WERI-Rb-1 (cell line): Measurements from ENCODE around the gene TOMT.
"Not testable (repeated sequence)": the region's sequence is repeated elsewhere in the genome, so short reads cannot be mapped to it uniquely, and the experiment has no call there.

Experiments
- DNase-seq: peaks from one replicate; pipeline ENCODE4 v3.0.0-alpha.2; 2020
- H3K27ac ChIP-seq: fragments of 250-450 bp; sonication (Bioruptor Pico); 2 replicates; pipeline ENCODE4 v1.5.1; 2020; ENCODE audit warnings: mild to moderate bottlenecking, moderate library complexity
- H3K27me3 ChIP-seq: fragments of 250-450 bp; sonication (Bioruptor Pico); 2 replicates; pipeline ENCODE4 v1.5.1; 2021; ENCODE audit warnings: mild to moderate bottlenecking, low read depth, moderate library complexity; ENCODE audit not compliant: insufficient read depth, severe bottlenecking
- H3K36me3 ChIP-seq: fragments of 250-450 bp; sonication (Bioruptor Pico); 2 replicates; pipeline ENCODE4 v1.5.1; 2020; ENCODE audit warnings: mild to moderate bottlenecking, moderate library complexity
- H3K4me3 ChIP-seq: 2 replicates; pipeline ENCODE4 v1.5.1; 2011; ENCODE audit warnings: low read depth, mild to moderate bottlenecking, control low read depth, low read length
- H3K9me3 ChIP-seq: fragments of 250-450 bp; sonication (Bioruptor Pico); 2 replicates; pipeline ENCODE4 v1.5.1; 2021; ENCODE audit warnings: mild to moderate bottlenecking, moderate library complexity; ENCODE audit not compliant: severe bottlenecking
- TF ChIP-seq, protein P1 (sequence below): IDR thresholded peaks from 2 replicates; pipeline ENCODE4 v1.5.1; 2011; ENCODE audit warnings: low read depth, mild to moderate bottlenecking, control low read depth, inconsistent platforms, low read length

TOMT gene

DNA sequence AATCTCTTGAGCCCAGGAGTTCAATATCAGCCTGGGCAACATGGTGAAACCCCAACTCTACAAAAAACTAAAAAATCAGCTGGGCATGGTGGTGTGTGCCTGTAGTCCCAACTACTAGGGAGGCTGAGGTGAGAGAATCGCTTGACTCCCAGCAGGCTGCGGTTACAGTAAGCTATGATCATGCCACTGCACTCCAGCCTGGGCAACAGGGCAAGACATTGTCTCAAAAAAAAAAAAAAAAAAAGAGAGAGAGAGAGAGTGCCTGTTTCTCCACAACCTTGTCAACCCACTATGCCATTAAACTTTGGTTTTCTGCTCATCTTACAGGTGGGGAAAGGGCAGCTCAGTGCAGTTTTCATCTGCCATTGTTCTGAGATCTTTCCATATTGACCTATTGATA is 34.9 kb downstream of the TOMT start:
- H3K9me3 ChIP-seq: no peaks in the 10 kb centered on the region
- no peak overlapping the region for H3K4me3 ChIP-seq
- no peak for DNase-seq
- TF ChIP-seq, protein P1, sequence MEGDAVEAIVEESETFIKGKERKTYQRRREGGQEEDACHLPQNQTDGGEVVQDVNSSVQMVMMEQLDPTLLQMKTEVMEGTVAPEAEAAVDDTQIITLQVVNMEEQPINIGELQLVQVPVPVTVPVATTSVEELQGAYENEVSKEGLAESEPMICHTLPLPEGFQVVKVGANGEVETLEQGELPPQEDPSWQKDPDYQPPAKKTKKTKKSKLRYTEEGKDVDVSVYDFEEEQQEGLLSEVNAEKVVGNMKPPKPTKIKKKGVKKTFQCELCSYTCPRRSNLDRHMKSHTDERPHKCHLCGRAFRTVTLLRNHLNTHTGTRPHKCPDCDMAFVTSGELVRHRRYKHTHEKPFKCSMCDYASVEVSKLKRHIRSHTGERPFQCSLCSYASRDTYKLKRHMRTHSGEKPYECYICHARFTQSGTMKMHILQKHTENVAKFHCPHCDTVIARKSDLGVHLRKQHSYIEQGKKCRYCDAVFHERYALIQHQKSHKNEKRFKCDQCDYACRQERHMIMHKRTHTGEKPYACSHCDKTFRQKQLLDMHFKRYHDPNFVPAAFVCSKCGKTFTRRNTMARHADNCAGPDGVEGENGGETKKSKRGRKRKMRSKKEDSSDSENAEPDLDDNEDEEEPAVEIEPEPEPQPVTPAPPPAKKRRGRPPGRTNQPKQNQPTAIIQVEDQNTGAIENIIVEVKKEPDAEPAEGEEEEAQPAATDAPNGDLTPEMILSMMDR: no peak
- H3K27ac ChIP-seq: no peak overlapping the region
- H3K27me3 ChIP-seq: no peaks in the 10 kb centered on the region
- H3K36me3 ChIP-seq: no peaks in the 10 kb centered on the region

DNA sequence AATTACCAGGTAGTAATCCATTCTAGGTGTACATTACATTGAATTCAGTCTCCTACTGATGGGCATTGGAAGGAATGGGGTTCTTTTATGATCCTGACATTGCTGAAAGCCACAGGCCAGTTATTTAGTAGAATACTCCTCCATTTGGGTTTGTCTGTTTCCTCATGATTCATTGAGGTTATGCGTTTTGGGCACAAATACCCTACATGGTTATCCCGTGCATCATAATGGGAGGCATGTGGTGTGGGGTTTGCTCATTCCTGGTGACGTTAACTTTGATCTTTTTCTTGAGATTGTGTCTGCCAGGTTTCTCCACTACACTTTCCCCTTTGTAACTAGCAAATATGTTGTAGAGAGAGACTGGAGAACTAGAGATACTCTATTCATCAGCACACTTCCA is 35.3 kb downstream of the TOMT start:
- Histone ChIP-seq H3K27me3 (no peaks in the 10 kb centered on the region), H3K9me3 (no peaks in the 10 kb centered on the region), H3K36me3 (no peaks in the 10 kb centered on the region), H3K27ac (no peak overlapping the region), H3K4me3 (no peak overlapping the region)
- TF ChIP-seq, protein P1: no peak
- DNase-seq: no peak

DNA sequence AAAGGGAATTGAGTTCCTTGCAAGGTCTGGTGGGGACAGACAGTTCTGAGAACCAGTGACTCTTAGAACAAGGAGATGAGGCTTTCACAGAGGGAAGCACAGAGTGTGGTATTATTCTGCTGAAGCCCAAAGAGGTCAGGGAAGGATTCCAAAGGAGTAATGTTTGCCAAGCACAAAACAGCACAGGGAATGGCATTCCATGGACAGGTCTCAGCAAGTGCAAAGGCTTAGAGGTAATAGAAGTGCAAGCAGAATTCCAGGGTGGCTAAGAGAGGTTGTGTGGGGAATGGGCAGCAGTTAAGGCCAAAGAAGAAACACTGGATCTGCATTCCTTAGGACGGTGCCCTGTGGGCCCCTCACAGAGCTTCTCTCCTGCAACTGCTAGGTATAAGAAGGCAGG is 36.4 kb downstream of the TOMT start:
- not testable (repeated sequence) for H3K36me3 ChIP-seq, H3K27me3 ChIP-seq, H3K9me3 ChIP-seq, H3K4me3 ChIP-seq, DNase-seq, H3K27ac ChIP-seq

DNA sequence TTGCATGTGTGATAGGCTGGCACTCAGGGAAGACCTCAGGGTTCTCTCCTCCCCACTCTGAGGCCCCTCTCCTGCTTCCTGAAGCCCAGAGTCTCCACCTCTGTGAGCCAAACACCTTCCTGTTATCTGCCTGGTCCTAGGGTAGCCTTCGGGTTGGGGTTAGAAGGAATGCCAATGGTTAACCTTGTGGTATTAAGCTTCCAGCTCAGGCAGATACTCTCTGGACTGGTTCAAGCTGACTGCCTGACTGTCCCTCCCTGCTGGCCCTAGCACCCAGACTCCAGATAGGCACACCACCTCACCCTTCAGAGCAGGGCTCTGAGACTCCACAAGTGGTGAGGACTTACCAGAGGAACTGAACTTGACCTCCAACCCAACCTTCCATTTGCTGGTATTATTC is 36.8 kb downstream of the TOMT start:
- H3K27me3 ChIP-seq, H3K9me3 ChIP-seq, DNase-seq, H3K27ac ChIP-seq, H3K36me3 ChIP-seq, H3K4me3 ChIP-seq: not testable (repeated sequence)

DNA sequence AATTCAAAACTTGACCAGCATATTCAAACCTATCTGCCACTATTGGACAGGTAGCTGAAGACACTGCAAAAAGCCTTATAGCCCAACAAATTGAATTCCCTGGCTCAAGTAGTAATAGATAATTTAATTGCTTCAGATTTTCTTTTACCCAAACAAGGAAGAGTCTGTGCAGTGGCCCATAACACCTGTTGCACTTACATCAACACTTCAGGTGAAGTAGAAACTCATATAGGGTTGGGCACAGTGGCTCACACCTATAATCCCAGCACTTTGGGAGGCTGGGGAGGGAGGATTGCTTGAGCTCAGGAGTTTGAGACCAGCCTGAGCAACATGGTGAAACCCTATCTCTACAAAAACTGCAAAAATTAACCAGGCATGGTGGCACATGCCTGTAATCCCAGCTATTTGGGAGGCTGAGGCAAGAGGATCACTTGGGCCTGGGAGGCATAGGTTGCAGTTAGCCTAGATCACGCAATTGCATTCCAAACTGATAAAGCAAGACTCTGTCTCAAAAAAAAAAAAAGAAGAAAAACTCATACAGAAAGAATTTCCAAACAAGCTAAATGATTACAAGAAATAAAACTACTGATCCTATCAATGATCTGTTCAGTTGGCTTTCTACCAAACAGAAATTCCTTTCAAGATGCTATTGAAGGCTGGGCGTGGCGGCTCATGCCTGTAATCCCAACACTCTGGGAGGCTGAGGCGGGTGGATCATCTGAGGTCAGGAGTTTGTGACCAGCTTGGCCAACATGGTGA is 39.3 kb downstream of the TOMT start:
- Histone ChIP-seq H3K27me3 (no peaks in the 10 kb centered on the region), H3K36me3 (no peaks in the 10 kb centered on the region), H3K4me3 (no peak overlapping the region), H3K27ac (no peak overlapping the region), H3K9me3 (no peaks in the 10 kb centered on the region)
- TF ChIP-seq, protein P1: no peak
- no peak for DNase-seq

DNA sequence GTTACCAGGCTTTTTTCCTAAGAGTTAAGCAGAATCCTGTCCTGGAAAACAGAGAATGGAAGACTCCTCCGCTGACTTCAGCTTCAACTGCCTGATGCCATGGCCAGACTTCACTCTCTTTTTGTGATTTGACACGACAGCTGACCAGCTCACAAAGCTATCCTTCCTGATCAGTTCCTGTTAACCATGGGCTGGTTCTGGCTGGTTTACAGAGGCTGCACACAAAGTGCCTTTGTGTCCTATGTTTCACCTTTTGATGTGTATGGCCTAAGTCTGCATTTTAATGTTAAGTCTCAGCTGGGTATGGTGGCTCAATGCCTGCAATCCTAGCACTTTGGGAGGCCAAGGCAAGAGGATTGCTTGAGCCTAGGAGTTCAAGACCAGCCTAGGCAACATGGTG is 40.9 kb downstream of the TOMT start:
- H3K27ac ChIP-seq: no peak overlapping the region
- peaks cover 2% of the 10 kb centered on the region for H3K9me3 ChIP-seq
- no peaks in the 10 kb centered on the region for H3K27me3 ChIP-seq
- no peak overlapping the region for H3K4me3 ChIP-seq
- DNase-seq: no peak
- H3K36me3 ChIP-seq: no peaks in the 10 kb centered on the region
- TF ChIP-seq, protein P1: no peak

DNA sequence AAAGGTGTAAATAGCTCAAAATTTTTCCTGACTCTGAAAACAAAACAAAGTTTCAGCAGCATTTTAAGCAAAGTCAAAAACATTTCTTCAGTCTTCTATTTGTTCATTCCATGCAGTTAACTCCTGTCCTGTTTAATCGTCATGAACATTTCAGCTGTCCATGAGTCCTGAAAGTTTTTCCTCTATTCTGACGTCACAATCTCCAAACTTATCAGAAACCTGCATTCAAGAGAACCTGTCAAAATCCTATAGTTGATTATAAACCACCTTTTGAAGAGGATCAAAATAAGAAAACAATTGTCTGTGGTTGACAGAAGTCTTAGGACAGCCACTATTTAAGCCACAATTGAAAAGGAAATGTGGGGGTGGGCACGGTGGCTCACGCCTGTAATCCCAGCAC is 45.2 kb downstream of the TOMT start:
- TF ChIP-seq, protein P1: no peak
- peaks cover 2% of the 10 kb centered on the region for H3K9me3 ChIP-seq
- no peaks in the 10 kb centered on the region for H3K27me3 ChIP-seq
- no peak for DNase-seq
- no peaks in the 10 kb centered on the region for H3K36me3 ChIP-seq
- no peak overlapping the region for H3K27ac ChIP-seq
- H3K4me3 ChIP-seq: no peak overlapping the region

DNA sequence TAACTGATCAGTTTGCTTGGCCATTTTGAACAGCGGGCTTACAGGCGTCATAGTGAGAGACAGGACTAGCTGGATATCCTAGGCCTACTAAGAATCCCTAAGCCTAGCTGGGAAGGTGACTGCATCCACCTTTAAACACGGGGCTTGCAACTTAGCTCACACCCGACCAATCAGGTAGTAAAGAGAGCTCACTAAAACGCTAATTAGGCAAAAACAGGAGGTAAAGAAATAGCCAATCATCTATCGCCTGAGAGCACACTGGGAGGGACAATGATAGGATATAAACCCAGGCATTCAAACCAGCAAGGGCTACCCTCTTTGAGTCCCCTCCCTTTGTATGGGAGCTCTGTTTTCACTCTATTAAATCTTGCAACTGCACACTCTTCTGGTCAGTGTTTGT is 48.1 kb downstream of the TOMT start:
- H3K9me3 ChIP-seq: not testable (repeated sequence)

More for the DNA sequence above, 48.1 kb downstream of the TOMT start:
- H3K27ac ChIP-seq, H3K27me3 ChIP-seq, H3K36me3 ChIP-seq, H3K4me3 ChIP-seq, DNase-seq: not testable (repeated sequence)
